GM21390 (cell line): Measurements from ENCODE around the gene SBK2.
"Not testable (repeated sequence)": the region's sequence is repeated elsewhere in the genome, so short reads cannot be mapped to it uniquely, and the experiment has no call there.

Source experiments
- ATAC-seq: cut with Tn5 transposase; IDR thresholded peaks from one replicate; pipeline ENCODE4 v1.9.1; 2021; ENCODE audit not compliant: unreplicated experiment

The SBK2 gene

DNA sequence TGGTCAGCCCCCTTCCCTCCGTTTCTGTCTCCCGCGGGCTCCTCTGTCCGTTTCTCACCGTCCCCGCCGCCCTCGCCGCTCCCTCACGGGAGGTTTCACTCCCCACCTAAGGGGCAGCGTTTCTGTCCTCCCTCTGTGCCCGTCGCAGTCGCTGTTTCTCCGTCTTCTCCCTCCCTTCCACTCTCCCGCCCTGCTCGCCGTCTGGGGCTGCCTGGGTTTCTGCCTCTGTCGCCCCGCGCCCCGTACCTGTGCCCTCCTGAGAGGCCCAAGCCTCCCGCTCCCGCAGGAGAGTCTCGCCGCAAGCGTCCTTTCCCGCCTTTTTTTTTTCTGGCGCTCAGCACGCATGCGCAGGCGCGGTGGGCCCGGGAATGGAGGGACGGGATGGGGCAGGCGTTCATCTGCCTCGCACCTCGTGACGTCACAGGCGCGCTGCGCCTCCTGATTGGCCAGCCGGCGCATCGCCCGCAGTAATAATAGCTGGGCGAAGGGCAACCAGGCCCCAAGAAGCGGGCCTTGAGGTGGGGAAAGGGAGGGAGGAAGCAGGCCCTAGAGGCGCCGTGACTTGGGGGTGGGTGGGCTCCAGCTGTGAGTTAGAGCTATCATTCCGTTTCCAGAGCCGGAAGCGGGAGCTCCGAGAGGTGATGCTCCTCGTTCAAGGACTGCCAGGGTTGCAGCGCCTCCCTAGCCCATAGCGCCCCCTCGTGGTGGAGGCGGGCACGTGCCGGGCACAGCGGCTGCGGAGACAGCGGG is 33.3 kb downstream of the SBK2 start:
- ATAC-seq: peak; percentile 85

DNA sequence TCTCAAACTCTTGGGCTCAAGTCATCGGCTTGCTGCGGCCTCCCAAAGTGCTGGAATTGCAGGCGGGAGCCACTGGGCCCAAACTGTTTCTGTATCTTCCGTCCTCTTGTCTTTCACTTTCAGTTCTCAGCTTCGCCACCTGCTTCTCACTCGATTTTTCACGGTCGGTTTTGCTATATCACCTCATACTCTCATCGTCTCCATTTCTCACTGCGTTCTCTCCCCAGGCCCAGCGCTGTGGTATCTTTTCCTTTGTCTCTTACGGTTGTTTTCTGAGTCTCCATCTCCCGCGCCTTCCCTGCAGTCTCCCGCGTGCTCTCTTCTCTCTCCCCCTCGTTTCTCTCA is 33.8 kb downstream of the SBK2 start:
- no peak for ATAC-seq

DNA sequence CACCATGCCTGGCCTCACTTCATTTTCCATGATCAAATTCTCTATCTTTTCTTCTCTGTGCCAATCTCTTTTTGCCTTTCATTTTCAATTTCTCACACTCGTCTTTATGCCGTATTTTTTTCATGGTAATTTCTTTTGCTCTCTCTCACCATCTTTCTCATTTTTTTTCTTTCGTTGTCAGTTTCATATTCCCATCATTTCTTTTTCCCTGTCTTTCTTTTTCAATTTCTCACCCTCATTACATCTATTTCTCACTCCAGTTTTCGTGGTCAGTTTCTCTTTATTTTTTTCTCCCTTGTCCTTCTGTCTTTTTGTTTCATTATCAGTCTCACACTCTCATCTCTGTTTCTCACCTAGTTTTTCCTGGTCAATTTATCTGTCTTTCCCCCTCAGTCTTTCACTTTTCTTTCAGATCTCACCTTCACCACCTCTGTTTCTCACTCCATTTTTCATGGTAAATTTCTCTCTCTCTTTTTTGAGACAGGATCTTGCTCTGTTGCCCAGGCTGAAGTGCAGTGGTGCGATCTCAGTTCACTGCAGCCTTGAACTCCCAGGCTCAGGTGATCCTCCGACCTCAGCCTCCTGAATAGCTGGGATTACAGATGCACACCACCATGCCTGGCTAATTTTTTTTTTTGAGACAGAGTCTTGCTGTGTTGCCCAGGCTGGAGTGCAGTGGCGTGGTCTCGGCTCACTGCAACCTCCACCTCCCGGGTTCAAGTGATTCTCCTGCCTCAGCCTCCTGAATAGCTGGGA is 34.6 kb downstream of the SBK2 start:
- ATAC-seq: no peak

DNA sequence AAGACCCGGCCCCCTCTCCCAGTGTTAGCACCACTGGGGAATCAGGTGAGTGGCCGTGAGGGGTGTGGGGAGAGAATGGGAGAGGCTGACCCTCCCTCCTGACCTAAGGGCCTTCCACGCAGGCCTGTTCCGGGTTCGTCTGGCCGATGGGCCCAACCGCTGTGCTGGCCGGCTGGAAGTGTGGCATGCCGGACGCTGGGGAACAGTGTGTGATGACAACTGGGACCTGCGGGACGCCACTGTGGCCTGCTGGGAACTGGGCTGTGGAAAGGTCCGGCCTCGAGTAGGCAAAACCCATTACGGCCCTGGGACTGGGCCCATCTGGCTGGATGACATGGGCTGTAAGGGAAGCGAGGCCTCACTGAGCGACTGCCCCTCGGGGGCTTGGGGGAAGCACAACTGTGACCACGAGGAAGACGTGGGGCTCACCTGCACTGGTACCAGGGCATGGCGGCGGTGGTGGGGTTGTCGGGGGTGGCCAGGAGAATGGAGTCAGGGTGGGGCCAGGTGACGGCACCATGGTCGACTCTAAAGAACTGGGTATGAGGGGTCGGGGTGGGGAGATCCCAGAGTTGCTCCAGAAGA is 36.5 kb downstream of the SBK2 start:
- ATAC-seq: no peak

DNA sequence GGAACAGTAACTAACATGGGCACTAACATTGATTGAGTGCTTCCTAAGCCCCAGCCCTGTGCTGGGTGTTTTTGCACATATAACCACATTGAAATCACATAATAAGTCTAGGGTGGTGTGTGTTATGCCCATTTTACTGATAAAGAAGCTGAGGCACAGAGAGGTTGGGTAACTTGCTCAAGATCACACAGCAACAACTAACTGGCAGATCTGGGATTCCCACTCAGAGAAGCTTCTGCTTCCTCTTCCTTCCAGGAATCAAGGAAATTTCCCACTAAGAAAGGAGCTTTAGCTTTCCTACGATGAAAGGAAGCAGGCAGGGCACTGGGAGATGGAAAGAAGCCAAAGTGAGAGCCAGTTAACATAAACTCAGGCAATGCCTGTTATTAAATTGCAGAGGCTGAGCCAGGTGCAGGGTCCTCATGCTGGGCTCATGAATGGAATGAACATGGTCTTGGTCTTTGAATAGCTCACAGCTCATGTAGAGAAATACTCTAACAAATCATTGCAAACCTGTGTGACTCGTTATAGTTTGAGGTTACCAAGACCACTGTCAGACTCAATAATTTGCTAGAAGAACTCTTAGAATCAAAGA is 38.6 kb downstream of the SBK2 start:
- no peak for ATAC-seq

DNA sequence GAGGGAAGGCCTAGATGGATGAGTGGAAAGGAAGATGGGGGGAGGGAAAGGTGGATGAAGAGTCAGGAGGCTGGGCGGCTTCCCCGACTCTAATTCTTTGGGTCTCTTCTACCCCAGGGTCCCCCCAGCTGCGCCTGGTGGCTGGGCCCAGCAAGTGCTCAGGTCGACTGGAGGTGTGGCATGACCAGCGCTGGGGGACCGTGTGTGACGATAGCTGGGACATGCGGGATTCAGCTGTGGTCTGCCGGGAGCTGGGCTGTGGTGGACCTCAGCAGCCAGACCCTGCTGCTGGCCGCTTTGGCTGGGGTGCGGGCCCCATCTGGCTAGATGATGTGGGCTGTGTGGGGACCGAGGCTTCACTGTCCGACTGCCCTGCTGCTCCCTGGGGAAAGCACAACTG is 39.2 kb downstream of the SBK2 start:
- no peak for ATAC-seq

DNA sequence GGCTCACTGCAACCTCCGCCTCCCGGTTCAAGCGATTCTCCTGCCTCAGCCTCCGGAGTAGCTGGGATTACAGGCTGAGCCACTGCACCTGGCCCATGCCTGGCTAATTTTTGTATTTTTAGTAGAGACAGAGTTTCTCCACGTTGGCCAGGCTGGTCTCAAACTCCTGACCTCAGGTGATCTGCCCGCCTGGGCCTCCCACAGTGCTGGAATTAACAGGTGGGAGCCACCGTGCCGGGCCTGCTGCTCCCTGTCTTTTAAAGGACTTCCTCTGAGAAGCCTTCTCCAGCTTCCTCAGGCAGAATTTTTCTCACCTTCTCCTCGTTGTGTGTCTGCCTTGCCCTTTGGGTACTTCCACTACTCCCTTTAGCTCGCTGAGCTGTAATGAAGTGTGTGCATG is 40.1 kb downstream of the SBK2 start:
- ATAC-seq: not testable (repeated sequence)

DNA sequence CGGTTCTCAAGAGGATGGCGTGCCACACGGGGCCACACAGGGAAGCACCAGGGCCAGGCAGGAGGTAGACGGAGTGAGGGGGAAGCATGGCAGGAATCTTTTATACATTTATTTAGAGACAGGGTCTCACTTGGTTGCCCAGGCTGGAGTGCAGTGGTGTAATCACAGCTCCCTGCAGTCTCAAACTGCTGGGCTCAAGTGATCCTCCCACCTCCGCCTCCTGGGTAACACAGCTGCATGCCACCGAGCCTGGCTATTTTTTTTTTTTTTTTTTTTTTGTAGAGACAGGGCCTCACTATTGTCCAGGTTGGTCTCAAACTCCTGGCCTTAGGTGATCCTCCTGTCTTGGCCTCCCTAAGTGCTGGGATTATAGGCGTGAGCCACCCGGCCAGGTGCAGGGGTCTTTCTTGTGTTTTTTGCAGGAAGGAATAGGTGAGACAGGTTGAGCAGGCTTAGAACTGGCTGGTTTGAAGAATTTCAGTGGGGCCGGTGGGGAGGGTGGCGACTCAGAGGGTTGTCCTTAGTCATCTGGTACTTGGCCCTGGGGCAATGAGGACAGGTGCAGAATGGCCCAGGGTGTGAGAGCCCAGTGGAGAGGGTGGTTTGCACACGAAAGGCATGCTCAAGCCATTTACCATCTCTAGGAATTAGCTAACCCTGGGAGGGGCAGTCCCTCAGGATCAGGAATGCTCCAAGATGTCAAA is 41.1 kb downstream of the SBK2 start:
- ATAC-seq: no peak

DNA sequence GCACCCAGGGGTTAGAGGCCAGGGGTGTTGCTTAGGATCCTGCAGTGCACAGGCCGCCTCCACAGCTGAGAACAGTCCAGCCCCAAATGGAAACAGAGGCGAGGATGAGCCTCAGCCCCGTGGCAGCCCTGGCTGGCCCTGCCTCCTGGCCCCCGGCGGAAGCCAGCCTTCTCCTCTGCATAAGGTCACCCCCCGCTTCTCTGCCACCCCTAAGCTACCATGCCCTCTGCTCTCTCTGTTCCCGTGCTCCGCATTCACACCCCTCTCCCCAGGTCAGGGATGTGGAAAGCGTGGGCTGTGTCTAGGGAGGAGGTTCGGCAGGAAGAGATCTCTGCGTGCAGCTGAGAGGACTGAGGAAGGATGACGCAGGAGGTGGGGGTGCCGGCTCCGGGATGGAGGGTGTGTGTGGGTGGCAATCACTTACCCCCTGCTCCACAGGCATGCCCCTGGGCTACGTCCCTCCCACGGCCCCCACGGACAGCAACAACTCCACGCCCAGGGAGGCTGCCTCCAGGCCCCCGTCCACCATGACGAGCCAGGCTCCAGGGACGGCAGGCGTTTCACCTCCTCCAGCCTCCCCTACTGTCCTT is 42.7 kb downstream of the SBK2 start:
- ATAC-seq: no peak

DNA sequence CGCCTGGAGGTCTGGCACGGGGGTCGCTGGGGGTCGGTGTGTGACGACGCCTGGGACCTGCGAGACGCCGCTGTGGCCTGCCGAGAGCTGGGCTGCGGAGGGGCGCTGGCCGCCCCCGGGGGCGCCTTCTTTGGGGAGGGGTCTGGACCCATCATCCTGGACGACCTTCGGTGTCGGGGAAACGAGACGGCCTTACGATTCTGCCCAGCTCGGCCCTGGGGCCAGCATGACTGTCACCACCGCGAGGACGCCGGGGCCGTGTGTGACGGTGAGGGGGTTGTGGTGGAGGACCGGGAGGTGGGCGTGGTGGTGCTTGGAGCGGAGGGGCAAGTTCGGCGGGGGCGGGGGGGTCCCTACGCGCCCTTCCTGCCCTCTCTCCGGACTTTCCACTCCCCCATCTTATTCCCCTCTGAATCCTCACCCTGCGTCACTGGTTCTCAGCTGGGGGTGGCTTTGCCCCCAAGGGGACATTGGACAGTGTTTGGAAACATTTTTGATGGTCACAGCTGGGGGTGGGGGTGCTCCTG is 43.2 kb downstream of the SBK2 start:
- no peak for ATAC-seq

DNA sequence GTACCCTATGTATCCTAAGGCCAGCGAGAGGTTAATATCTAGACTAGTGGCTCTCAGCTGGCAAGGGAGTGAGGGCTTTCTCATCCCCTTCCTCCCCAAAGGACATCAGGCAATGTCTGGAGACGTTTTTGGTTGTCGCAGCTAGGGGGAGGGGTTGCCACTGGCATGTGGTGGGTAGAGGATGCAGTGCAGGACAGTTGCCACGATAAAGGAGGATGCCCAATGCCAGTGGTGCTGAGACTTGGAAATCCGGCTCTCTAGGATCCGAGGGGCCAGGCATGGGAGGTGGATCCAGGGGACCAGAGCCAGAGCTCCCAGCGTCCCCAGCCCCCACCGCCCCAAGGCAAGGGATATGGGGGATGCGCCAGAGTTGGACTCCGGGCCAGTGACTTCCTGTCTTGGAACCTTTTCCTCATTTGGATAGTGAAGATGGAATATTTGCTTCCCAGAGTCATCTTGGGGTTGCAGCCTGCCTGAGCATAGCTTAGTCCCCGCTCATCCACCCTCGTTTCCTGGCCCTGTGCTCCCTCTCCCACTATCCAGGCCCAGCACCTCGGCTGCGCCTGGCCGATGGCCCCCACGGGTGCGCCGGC is 43.8 kb downstream of the SBK2 start:
- ATAC-seq: no peak

DNA sequence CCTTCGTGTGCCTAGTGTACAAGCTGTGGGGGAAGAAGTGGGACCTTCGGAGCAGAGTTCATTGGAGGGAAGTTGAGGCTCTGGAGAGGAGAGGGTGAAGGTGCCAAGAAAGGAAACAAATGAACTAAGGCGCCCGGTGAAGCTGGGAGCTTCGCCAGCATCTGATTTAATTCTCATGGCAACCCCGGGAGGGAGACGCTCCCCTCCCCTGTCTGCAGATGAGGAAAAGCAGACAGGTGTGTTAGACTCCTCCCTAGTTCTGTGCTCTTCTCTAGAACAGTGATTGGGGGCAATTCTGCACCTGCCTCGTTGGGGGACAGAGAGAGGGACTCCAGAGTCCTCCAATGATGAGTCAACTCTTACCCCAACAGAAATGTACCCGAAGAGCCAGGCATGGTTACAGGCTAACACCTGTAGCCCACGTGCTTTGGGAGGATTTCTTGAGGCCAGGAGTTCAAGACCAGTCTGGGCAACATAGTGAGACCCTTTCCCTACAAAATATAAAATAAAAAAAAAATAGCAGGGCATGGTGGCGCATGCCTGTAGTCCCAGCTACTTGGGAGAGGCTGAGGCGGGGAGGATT is 44.5 kb downstream of the SBK2 start:
- ATAC-seq: no peak

DNA sequence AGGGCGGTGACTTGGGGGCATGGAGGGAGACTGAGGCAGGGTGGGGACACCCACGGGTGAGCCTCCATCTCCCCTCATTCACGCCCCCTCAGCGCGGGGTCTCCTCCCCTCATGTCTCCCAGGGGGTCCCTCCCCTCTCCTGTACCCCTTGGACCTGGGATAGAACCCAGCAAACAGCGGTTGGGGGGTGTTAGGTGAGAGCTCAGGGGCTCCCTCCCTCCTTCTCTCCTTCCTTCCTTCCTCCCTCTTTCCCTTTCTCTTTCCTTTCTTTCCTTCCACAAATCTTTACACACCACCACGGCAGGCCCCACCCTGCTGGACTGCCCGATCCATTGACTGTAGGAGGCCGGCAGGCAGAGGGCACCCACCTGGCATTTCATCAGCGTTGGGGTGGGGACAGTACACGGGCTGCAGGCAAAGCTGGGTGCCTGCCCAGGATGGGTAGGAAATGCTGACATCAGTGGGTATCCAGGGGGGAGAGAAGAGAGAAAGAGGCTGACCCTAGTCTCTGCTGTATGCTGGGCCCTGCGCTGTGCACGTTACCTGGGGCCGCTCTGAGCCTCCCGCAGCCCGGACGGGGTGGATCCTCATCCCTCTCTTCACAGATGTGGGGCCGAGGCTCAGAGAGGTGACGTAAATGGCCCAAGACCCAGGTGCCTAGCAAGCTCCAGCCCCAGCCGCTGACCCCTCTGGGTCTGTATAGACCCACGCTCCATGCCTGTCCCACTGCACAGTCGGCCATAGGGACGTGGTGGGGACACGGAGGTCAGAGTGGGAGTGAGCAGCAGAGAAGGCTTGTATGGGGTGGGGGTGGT is 45.2 kb downstream of the SBK2 start:
- no peak for ATAC-seq

DNA sequence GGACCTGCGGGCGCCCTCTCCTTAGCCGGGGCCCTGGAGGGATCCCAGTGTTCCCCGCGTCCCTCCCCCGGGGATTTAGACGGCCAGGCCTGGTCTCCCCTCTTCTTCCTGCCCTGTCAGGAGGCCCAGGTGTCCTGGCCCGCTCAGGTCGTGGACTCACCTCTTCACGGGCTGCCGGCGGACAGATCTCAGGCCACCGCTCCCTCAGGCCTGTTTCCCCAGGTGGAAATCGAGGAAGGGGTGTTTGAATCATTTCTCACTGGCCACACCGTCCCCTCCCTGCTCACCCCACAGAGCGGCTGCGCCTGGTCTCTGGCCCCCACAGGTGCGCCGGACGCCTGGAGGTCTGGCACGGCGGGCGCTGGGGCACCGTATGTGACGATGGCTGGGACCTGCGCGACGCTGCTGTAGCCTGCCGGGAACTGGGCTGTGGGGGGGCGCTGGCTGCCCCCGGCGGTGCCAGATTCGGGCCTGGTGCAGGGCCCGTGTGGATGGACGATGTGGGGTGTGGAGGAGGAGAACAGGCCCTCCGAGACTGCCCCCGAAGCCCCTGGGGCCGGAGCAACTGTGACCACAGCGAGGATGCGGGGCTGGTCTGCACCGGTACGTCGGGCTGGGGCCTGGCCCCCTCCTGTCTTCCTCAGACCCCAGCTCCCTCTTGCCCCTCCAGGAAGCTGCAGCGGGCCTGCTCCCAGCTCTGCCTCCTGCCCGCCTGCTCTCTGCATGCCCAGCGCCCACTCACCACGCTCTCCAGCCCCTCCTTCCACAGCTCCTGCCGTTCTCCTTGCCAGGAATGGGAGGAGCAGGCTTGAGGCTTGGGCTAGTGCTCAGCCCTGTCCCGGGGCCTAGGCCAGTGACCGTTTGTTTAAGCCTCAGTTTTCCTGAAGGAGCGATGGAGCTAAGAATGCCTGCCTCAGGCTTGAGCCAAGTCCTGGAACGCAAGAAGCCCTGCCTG is 46.2 kb downstream of the SBK2 start:
- ATAC-seq: no peak

DNA sequence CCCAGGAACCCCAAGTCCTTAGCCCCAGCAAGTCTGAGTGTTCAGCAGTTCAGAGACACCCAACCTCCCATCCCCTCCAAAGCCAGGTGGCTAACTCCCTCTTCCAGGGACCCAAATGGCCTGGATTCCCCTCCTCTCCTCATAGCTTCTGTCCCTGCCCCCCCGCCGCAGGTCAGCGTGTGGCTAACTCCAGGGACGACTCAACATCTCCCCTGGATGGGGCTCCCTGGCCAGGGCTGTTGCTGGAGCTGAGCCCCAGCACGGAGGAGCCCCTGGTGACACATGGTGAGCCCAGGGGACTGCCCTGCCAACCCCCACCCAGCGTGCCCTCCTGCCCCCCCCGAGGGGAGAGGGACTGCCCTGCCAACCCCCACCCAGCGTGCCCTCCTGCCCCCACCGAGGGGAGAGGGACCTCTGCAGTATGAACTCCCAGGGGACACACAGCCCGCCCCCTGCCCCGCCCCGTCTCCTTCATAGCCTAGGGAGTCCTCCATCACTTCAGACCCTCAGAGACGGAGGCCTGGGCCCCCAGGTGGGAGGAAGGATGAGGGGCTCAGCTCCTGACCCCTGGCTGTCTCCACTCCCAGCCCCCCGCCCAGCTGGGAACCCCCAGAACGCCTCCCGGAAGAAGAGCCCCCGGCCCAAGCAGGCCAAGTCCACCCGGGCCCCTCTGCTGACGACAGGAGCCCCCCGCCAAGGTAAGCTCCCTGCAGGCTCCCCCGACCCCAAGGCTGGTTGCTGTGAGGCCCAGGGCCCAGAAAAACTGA is 47.0 kb downstream of the SBK2 start:
- no peak for ATAC-seq

DNA sequence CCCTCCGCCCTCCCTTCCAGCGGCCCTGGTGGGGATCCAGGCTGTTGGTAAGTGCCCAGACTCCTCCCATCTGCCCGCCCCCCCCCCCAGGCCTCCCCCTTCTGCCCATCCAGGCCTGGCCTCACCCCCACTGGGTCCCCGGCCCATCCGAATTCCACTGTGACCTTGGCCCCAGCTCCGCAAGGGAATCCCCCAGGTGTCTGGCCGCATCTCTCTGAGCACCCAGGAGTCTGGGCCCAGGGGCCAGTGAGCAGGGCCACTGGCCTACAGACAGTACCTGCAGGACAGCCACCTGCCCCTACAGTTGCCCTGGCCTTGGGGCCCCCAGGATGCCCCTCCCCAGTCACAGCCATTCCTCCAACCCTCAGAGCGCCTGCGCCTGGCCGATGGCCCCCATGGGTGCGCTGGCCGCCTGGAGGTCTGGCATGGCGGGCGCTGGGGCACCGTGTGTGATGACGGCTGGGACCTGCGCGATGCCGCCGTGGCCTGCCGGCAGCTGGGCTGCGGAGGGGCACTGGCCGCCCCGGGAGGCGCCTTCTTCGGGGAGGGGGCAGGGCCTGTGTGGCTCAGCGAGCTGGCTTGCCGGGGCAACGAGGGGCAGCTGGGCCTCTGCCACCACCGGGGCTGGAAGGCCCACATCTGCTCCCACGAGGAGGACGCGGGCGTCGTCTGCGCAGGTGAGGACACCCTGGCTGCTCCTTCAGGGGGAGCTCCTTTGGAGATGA is 47.8 kb downstream of the SBK2 start:
- ATAC-seq: no peak
